Sigmoid colon (tissue), 4 donors: Measurements from ENCODE around the gene RBBP8NL.

Source experiments
- POLR2A ChIP-seq, 2 donors: fragments of 450-650 bp; IDR thresholded peaks; one replicate each; pipeline ENCODE4 v1.6.1; 2016; ENCODE audit warnings: antibody characterized with exemption in 2 of 2, mild to moderate bottlenecking in 2 of 2, moderate library complexity in 2 of 2
- POLR2AphosphoS5 ChIP-seq, 4 donors: sonication (generic); formaldehyde crosslinking; IDR thresholded peaks; one replicate each; pipeline ENCODE4 v1.6.1; 2017; ENCODE audit warnings: antibody characterized with exemption in 4 of 4
- TF ChIP-seq, protein P1 (sequence below), 4 experiments: fragments of 450-650 bp in 3 of 4; fragments of 200-600 bp in 1 of 4; IDR thresholded peaks; one replicate each; pipeline ENCODE4 v1.5.1; 2016 to 2019; ENCODE audit warnings: antibody characterized with exemption in 4 of 4, mild to moderate bottlenecking in 3 of 4, moderate library complexity in 2 of 4

DNA sequence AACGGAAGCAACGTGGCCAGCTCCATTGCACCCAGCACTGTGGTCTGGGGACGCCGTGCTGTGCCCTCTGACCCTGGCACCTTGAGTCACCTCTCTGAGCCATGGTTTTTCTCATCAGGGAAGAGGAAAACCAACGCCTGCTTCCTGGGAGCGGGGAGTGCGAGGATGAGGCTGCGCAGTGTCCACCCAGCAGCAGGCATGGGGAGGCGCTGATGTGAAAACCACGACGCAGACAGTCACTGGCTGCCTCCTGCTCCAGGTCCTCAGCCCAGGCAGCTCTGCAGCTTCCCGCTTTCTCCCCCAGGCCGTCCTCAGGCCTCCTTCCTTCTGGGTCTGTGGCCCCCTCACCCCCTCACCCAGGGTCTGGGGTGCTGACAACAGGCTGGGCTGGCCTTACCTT, 34.5 kb upstream of the RBBP8NL start:
- TF ChIP-seq, protein P1, sequence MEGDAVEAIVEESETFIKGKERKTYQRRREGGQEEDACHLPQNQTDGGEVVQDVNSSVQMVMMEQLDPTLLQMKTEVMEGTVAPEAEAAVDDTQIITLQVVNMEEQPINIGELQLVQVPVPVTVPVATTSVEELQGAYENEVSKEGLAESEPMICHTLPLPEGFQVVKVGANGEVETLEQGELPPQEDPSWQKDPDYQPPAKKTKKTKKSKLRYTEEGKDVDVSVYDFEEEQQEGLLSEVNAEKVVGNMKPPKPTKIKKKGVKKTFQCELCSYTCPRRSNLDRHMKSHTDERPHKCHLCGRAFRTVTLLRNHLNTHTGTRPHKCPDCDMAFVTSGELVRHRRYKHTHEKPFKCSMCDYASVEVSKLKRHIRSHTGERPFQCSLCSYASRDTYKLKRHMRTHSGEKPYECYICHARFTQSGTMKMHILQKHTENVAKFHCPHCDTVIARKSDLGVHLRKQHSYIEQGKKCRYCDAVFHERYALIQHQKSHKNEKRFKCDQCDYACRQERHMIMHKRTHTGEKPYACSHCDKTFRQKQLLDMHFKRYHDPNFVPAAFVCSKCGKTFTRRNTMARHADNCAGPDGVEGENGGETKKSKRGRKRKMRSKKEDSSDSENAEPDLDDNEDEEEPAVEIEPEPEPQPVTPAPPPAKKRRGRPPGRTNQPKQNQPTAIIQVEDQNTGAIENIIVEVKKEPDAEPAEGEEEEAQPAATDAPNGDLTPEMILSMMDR (IDR thresholded peaks at IDR 0.05): no peak
- TF ChIP-seq POLR2AphosphoS5 (IDR thresholded peaks at IDR 0.05) (no peak), POLR2A (IDR thresholded peaks at IDR 0.05) (no peak)
